HG03575 (cell line): Measurements from ENCODE around the gene SLC19A1.
"Not testable (repeated sequence)": the region's sequence is repeated elsewhere in the genome, so short reads cannot be mapped to it uniquely, and the experiment has no call there.

Source experiments
- ATAC-seq: cut with Tn5 transposase; IDR thresholded peaks from one replicate; pipeline ENCODE4 v1.9.1; 2021; ENCODE audit not compliant: unreplicated experiment, insufficient number of reproducible peaks, low FRiP score; ENCODE audit errors: extremely low read depth

The SLC19A1 gene

DNA sequence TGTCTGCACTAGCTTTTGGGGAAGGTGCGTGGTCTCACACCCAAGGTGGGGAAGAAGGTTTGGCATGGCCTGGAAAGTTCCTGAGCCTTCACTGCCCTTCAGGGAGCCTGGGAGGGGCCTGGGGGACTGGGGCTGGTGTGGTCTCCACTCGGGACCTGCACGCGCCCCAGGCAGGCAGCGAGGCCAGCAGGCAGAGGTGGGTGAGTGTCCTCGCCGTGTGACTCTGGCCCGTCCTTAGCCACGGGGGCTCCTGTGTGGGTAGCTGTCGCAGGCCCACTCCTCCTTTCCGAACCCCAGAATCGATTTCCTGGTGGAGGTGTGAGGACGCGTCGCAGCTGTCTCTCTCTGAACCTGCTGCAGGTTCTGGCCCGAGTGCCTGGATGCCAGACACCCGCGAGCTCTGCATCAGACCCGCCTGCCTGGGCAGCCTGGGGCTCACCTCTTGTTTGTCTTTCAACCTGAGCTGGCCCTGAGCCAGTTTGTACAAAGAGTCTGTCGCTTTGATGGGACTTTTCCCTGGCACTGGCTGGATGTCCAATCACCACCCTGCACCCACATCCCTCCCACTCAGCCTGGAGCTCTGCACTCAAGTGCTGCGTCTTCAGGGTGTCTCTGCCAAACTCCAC, 36.0 kb upstream of the SLC19A1 start:
- no peak for ATAC-seq

GRCh38 chr21:45577801-45578175, 35.5 kb upstream of the SLC19A1 start:
- ATAC-seq: no peak

DNA sequence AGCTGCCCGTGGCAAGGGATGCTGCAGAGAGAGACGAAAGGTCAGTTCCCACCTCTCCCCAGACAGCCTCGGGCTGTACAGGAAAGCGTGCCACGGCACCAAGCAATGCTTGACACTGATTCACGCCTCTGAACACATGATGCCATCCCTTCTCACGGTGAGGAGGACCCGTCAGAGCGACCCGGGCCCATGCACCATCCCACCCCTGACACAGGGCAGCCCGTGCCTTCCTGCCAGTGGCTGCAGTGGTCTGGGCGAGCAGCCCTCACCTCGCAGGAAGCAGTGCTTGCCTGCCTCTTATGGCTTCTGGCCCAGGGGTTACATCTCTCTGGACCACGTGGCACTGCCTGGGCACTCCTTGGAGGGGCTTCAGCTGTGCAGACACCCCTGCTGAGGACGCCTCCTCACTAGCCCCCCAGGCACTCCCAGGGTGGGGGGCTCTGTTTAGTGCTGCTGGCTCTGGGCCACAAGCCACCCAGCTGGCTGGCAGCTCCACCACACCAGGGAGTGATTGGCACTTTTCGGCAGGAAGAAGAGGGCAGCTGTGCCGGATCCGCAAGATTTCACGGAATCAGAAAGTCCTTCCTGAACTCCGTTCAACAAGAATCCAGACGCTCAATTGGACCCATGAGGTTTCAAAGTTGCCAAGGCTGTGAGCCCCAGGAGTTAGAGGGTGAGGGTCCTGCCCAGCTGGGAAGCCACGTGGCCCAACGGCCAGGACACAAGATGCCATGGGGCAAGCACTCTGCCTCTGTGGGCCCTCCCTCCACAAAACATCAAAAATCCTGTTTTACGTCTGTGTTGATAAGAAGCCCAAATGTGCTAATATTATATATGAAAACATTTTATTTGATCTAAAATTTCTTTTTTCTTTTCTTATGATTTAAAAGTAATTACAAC, 34.8 kb upstream of the SLC19A1 start:
- ATAC-seq: no peak

DNA sequence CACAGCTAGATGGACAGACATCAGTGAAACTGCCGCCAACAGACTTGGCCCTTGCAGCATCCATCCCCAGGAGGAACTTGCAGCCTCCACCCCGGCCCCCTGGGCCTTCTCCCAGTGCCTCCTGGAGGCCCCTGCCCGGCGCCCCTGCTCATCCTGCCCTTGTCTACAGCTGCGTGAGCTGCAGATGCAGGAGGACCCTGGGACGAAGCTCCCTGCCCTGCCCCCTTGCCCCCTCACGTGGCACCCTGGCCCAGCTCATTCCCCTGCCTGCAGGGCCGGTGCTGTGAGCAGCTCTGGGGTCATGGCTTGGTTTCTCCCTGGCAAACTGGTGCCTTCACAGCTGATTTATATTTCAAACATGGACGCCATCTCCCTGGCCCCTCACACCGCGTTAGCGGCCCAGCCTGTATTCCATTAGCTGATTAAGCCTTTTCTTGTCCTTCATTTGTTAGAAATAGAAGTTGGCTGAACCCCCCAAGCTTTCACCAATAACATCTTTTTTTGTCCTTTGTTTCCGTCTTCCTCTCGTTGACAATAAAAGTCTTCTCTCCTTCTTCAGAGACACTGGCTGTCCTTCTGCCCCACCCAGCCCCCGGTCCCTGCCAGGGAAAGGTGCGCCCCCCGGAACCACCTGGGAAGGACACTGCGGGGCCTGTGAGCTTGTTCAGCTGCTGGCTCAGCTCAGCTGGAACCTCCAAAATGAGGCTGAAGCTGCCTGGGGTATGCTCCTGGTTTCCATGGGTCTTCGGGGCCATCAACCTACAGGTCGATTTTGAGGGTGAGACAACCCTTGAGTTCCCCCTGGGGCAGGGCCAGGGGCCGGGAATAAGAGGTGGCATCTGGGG, 34.0 kb upstream of the SLC19A1 start:
- ATAC-seq: no peak

- ATAC-seq: no peak
These were observed 33.2 kb upstream of the SLC19A1 start for GRCh38 chr21:45575304-45575992.

- ATAC-seq: no peak
These were observed 32.5 kb upstream of the SLC19A1 start for GRCh38 chr21:45574691-45575090.

- no peak for ATAC-seq
These were observed 31.9 kb upstream of the SLC19A1 start for GRCh38 chr21:45574081-45574501.

DNA sequence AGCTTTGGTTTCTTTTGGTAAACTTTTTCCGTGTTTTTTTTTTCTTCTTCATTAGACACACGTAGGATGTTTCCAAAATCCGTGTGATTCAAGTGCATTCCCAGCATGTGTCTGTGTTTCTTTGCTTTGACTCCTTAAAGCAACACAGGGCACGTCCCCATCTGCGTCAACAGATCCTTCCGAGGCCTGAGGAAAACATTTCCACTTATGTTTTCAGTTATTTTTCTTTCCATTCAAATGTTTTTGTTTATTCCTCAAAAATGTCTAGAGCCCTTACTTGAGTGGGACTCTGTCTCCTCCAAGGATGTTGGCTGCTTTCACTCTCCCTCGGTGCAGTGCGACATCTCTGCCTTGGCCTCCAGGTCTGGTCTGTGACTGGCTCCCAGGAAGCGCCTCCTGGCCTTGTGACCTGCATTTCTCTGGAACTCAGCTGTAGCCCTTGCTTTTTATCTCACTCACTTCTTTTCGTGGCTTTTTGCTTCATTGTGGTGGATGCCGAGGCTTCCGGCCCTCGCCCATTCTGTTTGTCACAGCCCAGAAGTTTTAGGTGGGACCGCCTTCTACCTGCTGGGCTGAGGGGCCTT, 31.3 kb upstream of the SLC19A1 start:
- no peak for ATAC-seq

DNA sequence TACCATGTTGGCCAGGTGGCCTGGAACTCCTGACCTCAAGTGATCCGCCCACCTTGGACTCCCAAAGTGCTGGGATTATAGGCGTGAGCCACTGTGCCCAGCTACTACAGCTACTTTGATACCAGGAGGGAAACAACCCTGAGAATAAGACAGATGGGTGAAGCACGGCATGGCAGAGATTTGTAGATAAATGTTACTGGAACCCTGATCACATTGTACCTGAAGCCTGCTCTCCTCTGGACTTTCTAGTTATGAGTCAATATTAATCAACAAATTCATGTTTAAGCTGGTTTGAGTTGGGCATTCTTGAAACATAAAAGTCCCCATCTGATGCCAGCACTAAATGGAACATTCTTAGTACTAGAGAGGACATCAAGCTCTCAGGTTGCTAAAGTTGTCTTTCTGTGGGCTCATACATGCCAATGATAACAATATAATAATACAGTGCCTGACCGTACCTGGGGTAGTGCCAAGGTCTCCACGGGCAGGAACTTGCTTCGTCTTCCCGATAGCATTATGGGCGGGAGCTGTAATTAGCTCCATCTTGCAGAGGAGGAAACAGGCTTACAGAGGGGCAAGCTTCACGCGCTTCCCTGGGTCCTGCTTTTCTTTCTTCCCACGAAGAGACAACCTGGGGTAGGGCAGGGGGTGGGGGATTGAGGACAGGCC, 30.7 kb upstream of the SLC19A1 start:
- no peak for ATAC-seq

DNA sequence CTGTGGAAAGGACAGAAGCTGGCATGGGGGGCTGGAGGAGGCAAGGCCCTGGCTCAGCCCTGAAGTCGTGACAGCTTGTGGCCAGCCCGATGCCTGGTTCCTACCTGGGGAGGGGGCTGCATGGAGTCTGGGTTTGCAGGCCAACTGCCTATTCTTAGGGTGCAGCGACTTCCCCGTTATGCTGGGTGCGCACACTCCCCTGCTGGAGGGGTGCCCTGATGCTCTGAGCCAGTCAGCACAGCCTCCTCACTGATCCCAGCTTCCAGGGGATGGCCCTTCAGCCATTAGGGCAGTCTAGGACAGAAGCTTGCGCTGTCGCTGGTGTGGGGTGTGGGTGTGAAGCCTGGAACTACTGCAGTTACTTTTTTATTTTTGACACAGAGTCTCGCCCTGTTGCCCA, 30.0 kb upstream of the SLC19A1 start:
- ATAC-seq: no peak

- ATAC-seq: no peak
These were observed 29.4 kb upstream of the SLC19A1 start for GRCh38 chr21:45571641-45572040.

DNA sequence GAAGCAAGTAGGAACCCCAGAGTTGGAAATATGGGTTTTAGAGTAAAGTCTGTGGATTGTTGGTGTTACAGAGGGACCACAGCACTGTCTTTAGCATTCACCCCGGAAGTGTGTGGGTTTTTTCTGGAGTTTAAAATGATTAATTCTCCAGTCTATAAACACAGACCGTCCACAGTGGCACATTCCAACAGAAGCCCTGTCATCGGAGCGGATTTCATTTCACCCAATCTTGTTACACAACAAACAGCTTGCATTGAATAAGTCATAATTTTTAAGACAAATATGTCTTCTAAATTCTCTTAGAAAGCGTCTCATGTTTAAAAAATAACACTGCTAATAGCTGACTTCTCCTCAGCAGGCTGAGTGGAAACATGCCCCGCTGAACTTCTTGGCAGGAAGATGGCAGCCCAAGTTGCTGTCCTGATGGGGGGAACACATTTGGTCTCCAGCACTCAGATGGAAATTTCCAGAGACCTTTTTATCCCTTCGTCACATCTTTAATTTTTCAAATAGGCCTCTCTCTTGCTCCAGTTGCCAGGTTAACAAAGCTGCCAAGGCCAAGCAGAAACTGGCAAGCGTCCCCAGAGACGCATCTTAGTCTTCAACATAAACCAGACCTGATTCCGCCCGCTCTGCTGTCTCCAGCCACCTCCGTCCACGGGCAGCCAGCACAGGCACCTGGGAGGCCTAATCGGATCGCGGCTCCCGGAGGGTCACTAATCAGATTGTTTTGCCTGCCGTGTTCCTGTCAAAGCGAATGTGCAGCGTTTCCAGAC, 28.8 kb upstream of the SLC19A1 start:
- ATAC-seq: no peak

DNA sequence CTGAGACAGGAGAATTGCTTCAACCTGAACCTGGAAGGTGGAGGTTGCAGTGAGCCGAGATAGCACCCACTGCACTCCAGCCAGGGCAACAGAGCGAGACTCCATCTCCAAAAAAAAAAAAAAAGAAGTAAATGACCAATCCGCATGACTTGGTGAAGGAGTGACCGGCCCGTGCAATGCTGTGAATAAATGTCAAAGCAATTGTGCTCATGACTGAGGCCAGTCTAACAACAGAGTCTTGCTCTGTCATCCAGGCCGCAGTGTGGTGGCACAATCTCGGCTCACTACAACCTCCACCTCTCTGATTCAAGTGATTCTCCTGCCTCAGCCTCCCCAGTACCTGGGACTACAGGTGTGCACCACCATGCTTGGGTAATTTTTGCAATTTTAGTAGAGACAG, 27.8 kb upstream of the SLC19A1 start:
- ATAC-seq: no peak

DNA sequence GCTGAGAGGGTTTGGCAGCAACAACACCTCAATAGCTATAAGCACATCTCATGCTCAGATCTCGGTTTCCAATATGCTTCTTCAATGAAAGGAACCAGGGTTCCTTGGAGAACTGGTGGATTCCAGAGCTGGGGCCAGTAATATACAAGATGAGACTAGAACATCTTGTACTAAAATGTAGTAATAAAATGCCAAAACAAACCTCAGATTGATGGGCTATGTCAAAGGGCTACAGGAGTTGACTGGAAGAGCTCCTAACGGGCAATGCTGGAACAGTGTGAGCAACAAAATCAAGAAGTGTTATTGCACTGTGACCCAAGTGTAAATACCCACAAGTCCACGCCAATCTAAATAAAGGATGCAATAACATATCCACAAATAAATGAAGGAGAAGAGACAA, 26.1 kb upstream of the SLC19A1 start:
- ATAC-seq: no peak

- ATAC-seq: not testable (repeated sequence)
These were observed 21.9 kb upstream of the SLC19A1 start for GRCh38 chr21:45564137-45564536.

DNA sequence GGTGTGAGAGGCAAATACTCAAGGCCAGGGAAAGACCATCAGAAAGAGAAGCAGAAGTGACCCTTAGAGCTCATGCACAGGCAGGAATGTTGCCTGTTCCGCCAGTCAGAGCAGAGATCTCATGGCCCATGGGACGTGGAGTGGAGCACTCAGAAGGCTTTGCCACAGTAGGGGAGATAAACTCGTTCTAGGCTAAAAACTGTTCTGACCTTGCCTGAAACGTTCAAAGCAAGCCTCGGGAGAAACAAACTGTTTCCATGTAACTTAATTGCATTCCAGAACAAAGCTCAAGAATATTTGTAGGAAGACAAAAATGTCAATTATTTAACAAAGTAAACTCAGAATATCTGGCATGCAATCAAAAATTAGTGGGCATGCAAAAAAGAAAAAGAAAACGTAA, 20.7 kb upstream of the SLC19A1 start:
- ATAC-seq: no peak

- ATAC-seq: no peak
These were observed 20.2 kb upstream of the SLC19A1 start for GRCh38 chr21:45562402-45562801.

- not testable (repeated sequence) for ATAC-seq
These were observed 19.0 kb upstream of the SLC19A1 start for GRCh38 chr21:45561241-45561640.
